T-helper 2 cell treated with Interferon-gamma antibody and Interleukin-4, amounts not matched to agents 5 μg/mL and 100 μg/mL, for 36 hours (primary cell): ENCODE results near the gene GPR153.

ENCODE experiments used
- DNase-seq: peaks from one replicate; pipeline ENCODE4 v3.0.0; 2021; ENCODE audit warnings: low spot score
- H3K27ac Mint-ChIP-seq: one replicate; pipeline ENCODE4 v1.8.0; 2021; ENCODE audit warnings: mild to moderate bottlenecking, mixed read lengths
- H3K27me3 Mint-ChIP-seq: one replicate; pipeline ENCODE4 v1.8.0; 2021; ENCODE audit warnings: low read depth, mixed read lengths
- H3K36me3 Mint-ChIP-seq: one replicate; pipeline ENCODE4 v1.8.0; 2021; ENCODE audit warnings: low read depth, mixed read lengths
- H3K4me1 Mint-ChIP-seq: one replicate; pipeline ENCODE4 v1.8.0; 2021; ENCODE audit warnings: low read depth, mixed read lengths
- H3K4me3 Mint-ChIP-seq: one replicate; pipeline ENCODE4 v1.8.0; 2022; ENCODE audit warnings: mild to moderate bottlenecking, moderate library complexity, mixed read lengths
- H3K9me3 Mint-ChIP-seq: one replicate; pipeline ENCODE4 v1.8.0; 2021; ENCODE audit warnings: mixed read lengths

Gene GPR153

DNA sequence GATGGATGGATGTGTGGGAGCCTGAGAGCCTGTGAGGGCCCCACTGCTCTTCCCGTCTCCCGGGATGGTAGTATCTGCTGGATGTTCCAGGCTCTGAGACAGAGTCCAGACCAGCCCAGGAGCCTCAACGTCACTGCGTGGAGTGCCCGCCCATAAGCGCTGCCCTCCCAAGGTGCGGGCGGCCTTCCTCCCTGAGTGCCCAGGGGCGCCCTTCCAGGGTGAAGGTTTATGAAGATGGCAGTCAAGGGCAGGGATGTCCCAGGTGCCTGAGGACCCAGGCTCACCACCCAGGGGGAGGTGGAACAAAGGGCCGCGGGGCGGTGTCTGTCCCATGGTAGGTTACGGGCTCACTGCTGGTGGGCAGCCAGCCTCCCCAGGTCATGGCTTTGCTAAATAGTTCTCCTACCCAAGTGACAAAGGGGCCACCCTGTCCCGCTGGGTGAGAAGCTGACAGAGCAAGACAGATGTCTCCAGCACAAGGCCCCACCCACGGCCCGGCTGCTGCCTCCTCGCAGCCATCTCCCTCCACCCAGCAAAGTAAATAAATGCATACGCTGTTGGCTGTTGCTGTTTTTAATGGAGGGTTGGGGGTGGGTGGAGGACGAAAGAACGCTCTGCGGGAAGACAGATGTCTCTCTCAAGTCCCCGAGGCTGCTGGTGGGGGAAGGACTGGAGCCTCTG is 9.0 kb upstream of the GPR153 start:
- no peak overlapping the region for H3K4me3 Mint-ChIP-seq
- no peaks in the 10 kb centered on the region for H3K4me1 Mint-ChIP-seq
- no peaks in the 10 kb centered on the region for H3K27me3 Mint-ChIP-seq
- H3K36me3 Mint-ChIP-seq: no peaks in the 10 kb centered on the region
- H3K27ac Mint-ChIP-seq: no peak overlapping the region
- no peak for DNase-seq
- H3K9me3 Mint-ChIP-seq: no peaks in the 10 kb centered on the region

DNA sequence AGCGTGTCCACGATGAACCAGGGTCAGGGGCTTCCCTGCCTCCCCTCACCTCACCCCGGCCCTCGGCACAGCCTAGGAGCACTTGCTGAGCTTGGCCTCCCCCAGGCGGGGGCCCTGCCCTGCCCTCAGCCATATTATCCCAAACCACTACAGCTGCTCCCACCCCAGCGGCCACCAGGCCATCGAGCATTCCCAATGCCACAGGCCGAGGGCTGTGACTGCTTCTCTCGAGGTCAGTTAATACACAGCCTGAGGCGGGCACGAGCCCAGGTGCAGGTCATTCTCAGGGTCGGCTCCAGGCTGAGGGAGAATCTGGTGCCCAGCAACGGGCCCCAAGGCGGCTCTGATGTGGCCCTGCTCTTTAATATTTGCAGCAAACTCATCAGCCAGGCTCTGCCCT is 8.4 kb upstream of the GPR153 start:
- H3K27ac Mint-ChIP-seq: no peak overlapping the region
- no peaks in the 10 kb centered on the region for H3K36me3 Mint-ChIP-seq
- no peak overlapping the region for H3K4me3 Mint-ChIP-seq
- H3K9me3 Mint-ChIP-seq: no peaks in the 10 kb centered on the region
- DNase-seq: no peak
- H3K27me3 Mint-ChIP-seq: no peaks in the 10 kb centered on the region
- no peaks in the 10 kb centered on the region for H3K4me1 Mint-ChIP-seq

DNA sequence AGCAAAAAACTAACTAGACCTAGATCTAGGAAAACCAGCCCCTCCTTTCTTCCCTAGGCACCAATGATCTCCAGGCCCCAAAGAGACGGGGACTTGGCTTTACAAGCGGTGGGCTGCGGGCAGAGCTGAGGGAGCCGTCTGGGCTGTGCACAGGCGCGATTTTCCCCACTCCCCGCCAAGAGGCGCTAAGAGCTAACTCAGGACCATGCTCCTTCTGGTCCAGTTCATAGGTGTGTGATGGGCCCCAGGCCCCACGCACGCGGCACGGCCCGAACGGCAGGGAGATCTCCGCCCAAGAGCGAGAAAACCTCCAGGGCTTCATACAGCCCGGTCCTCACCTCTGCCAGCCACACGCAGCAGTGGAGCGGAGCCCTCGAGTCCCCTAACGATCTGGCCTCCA is 7.5 kb upstream of the GPR153 start:
- H3K27ac Mint-ChIP-seq: no peak overlapping the region
- no peak overlapping the region for H3K4me3 Mint-ChIP-seq
- H3K4me1 Mint-ChIP-seq: no peaks in the 10 kb centered on the region
- no peaks in the 10 kb centered on the region for H3K9me3 Mint-ChIP-seq
- no peaks in the 10 kb centered on the region for H3K36me3 Mint-ChIP-seq
- no peaks in the 10 kb centered on the region for H3K27me3 Mint-ChIP-seq
- no peak for DNase-seq

DNA sequence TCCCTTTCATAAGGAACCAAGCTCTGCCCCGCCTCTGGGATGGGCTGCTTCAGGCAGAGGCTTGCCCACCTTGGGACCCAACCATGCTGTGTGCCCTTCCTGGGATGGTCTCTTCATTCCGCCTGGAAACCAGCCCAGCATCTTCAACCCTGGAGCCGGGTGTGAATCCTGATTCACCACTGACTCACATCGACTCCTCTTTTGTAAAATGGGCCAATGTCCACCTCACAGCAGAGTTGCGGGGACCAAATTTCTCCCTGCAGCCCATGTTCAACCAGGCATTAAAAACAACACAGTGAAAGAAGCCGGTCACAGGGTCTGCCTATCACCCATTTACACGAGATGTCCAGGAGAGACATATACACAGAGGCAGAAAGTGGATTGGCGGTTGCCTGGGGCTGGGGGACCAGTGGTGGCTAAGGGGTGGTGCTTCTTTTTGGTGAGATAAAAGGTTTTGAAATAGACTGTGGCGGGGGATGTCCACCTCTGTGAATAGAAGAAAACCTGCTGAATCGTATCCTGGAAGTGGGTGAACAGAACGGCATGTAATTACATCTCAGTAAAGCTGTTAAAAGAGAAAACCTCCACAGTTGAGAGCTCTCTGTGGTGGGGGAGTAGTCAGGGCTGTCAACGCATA is 6.9 kb upstream of the GPR153 start:
- Mint-ChIP-seq H3K36me3 (no peaks in the 10 kb centered on the region), H3K27ac (no peak overlapping the region), H3K9me3 (no peaks in the 10 kb centered on the region), H3K4me3 (no peak overlapping the region), H3K4me1 (no peaks in the 10 kb centered on the region), H3K27me3 (no peaks in the 10 kb centered on the region)
- DNase-seq: no peak

DNA sequence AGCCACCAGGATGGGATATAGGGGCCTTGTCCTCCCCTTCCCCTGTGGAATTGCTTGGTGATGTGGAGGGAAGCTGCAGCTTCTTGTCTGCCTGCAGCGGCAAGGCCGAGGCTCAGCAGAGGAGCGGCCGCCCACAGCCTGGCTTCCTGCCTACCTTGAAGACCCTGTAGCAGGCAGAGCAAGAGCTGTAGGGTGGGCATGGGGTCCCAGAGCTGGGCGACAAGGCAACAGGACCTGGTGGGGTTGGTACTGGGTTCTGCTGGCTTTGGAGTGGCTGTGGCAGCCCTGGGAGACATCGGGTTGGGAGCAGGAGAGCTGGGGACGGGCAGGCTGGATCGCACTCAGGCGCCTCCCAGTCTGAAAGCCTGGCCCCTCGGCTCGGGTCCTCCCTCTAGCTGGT is 5.7 kb upstream of the GPR153 start:
- H3K9me3 Mint-ChIP-seq: no peaks in the 10 kb centered on the region
- no peaks in the 10 kb centered on the region for H3K4me1 Mint-ChIP-seq
- DNase-seq: no peak
- no peak overlapping the region for H3K27ac Mint-ChIP-seq
- no peaks in the 10 kb centered on the region for H3K36me3 Mint-ChIP-seq
- H3K27me3 Mint-ChIP-seq: peaks cover 4% of the 10 kb centered on the region
- H3K4me3 Mint-ChIP-seq: no peak overlapping the region

DNA sequence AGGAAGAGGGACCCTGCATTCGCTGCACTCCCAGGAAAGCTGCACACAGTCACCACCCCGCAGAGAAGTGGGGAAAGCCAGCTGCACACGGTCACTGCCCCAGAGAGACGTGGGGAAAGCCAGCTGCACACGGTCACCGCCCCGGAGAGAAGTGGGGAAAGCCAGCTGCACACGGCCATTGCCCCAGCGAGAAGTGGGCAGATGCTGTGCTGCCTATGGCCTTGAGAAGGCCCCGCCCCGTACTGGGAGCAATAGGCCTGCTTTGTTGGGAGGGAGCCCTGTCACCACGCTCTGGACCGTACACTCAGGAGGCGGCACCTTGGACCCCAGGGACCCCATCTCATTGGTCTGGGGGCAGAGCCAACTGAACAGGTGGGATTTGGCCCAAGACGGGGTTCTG is 4.3 kb upstream of the GPR153 start:
- no peak for DNase-seq
- Mint-ChIP-seq H3K4me1 (no peaks in the 10 kb centered on the region), H3K27me3 (peaks cover 4% of the 10 kb centered on the region), H3K36me3 (no peaks in the 10 kb centered on the region), H3K4me3 (no peak overlapping the region), H3K27ac (no peak overlapping the region), H3K9me3 (no peaks in the 10 kb centered on the region)

DNA sequence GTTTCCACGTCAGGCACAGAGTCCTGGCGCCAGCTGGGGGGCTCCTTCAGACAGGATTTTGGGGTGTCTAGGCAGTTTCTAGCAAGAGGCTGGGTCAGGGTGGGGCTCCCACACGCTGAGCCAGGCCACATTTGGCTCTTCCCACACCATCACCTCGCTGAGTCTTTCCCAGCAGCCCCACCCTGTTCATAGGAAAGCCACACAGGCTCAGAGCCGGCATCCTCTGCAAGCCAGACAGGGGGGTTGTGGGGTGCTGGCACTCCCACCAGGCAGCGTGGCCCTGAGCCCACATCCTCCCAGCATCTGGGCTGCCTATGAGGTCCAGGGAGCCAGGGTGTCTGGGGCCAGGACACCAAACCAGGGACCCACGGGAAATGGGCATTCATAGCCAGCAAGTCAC is 2.8 kb upstream of the GPR153 start:
- H3K4me3 Mint-ChIP-seq: no peak overlapping the region
- H3K36me3 Mint-ChIP-seq: no peaks in the 10 kb centered on the region
- peaks cover 16% of the 10 kb centered on the region for H3K27me3 Mint-ChIP-seq
- no peaks in the 10 kb centered on the region for H3K4me1 Mint-ChIP-seq
- H3K9me3 Mint-ChIP-seq: no peaks in the 10 kb centered on the region
- DNase-seq: no peak
- no peak overlapping the region for H3K27ac Mint-ChIP-seq

DNA sequence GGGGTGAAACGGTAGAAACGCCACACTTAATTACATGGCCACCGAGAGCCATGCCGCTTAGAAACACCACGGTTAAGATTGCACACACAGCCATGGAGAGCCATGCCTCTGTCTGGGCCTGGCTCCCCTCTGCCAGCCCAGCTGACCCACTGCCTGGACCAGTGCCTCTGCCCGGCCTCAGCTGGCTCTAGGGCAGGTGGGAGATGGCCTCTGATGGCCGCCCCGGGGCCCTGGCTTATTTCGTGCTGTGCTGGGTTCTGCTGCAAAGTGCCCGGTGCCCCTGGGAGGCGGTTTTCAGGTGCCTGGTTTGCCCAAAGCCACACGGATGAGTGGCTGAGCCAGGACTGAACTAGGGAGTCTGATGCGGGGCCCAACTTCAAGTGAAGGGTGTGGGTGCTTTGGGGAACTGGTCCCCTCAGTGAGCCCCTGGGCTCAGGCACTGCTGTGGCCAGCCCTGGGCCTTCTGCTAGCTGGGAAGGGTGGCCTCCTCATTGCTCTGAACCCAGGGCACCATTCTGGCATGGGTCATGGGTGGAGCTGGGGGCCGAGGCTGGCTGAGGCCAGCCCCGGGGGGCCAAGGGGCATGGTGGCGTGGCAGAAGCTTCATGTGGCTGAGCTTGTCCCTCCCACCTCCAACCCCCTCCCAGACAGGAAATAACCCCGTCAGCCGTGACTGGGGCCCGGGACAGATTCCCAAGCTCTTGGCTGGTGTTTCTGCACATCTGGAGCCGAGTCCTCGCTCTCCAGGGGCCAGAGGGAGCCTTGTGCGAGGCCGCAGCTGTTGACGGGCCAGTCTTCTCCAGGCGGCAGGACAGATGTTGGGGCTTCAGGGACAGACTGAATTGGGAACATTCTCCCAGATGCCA is 1.9 kb upstream of the GPR153 start:
- Mint-ChIP-seq H3K36me3 (no peaks in the 10 kb centered on the region), H3K9me3 (no peaks in the 10 kb centered on the region), H3K4me1 (no peaks in the 10 kb centered on the region), H3K4me3 (no peak overlapping the region), H3K27ac (no peak overlapping the region), H3K27me3 (peaks cover 17% of the 10 kb centered on the region)
- no peak for DNase-seq

DNA sequence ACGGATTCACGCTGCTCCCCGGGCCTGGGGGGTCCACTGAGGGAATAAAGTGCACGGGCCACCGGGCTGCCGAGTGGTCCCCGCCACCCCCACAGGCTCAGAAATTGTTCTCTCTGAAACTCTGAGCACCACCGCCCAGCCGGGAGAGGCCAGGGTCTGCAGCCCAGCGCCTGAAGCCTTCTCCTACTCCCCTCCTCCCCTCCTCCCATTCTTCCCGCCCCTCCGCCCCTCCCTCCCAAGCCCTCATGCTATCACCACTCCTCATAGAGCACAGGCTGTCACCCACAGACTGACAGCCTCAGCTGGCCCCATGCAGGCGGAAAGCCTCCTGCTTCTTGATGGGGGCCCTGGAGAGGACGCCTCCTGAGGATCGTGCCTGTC is 707 bp upstream of the GPR153 start:
- Mint-ChIP-seq H3K27me3 (peaks cover 17% of the 10 kb centered on the region), H3K27ac (no peak overlapping the region), H3K4me1 (no peaks in the 10 kb centered on the region), H3K36me3 (no peaks in the 10 kb centered on the region), H3K4me3 (peak overlapping the region; percentile 63), H3K9me3 (no peaks in the 10 kb centered on the region)
- no peak for DNase-seq

DNA sequence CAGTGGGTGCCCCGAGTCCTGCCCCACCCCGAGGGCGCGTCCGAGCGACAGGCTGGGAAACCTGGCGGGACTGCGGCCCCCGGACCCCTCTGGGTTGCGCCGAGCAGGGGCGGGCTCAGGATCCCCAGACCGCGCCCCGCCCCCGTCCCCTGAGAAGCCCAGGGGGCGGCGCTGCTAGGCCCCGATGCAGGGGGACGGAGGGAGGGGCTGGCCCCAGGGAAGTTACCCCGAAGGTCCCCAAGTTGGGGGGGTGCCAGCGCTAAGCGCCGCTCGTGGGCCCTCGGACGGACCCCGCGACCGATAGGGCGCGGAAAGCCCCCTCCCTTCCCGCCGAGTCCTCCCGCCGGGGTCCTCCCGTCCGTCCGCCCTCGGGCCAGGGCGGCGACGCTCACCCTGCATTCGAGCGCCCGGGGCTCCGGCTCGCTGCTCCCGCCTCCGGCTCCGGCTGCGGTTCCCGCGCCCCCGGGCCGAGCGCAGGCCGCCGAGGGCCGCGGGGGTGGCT is 414 bp downstream of the GPR153 start:
- Mint-ChIP-seq H3K27ac (no peak overlapping the region), H3K27me3 (peaks cover 17% of the 10 kb centered on the region), H3K4me1 (no peaks in the 10 kb centered on the region), H3K9me3 (no peaks in the 10 kb centered on the region), H3K4me3 (no peak overlapping the region), H3K36me3 (no peaks in the 10 kb centered on the region)
- no peak for DNase-seq

DNA sequence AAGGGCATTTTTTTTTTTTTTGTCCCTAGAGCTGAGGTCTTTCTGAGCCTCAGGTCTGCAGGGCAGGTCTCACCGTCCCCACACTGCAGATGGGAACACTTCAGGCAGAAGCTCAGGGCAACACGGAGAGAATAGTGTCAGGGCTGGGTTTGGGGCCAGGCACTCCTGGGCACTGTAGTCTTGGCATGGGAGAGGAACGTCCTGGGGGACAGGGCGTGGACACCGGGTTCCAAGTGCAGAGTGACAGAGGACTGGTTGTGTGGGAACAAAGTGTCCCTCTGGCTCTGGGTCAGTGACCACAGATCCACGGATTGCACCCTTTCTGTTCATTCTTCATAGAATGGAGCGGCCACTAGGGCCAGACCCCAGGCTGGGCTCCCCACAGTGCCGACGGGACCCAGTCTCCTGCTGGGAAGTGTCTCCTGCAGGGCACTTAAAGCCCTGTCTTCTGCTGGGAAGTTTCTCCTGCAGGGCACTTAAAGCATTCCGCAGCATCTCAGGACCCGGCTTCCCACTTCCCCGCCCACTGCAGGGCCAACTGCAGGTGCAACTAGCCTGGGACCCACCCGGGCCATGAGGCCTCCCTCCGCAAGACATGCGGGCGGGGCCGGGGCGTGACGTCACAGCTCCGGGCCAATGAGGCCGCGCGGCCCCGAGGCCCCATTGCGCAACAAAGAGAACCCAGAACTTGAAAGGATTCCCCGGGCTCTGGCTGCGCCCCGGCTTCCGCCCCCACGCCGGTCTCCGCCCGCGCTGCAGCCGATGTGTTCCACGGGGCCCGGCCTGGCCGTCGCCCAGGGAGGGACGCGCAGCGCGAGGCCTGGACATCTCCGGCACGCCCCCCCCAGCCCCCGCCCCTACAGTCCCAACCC is 1.2 kb downstream of the GPR153 start:
- no peaks in the 10 kb centered on the region for H3K9me3 Mint-ChIP-seq
- H3K36me3 Mint-ChIP-seq: no peaks in the 10 kb centered on the region
- H3K27me3 Mint-ChIP-seq: peaks cover 17% of the 10 kb centered on the region
- H3K4me1 Mint-ChIP-seq: no peaks in the 10 kb centered on the region
- DNase-seq: peak; percentile 81
- peak overlapping the region; percentile 34 for H3K4me3 Mint-ChIP-seq
- no peak overlapping the region for H3K27ac Mint-ChIP-seq

DNA sequence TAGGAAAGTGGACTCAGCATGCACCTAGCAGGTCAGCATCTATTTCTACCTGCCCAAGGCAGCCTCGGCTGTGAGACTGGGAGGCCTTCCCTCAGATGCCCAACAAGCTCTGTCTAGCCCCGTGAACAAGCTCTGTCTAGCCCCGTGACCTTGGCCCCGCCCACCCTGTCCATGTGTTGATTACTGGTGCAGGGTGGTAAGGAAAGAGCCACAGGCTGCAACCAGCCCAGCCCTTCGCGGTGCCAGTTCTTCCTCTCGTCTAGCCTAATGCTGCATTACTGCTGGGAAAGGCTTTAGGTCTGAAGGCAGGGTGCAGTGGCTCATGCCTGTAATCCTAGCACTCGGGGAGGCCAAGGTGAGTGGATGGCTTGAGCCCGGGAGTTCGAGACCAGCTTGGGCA is 2.2 kb downstream of the GPR153 start:
- Mint-ChIP-seq H3K27ac (no peak overlapping the region), H3K4me3 (no peak overlapping the region), H3K27me3 (peaks cover 17% of the 10 kb centered on the region), H3K4me1 (no peaks in the 10 kb centered on the region), H3K9me3 (no peaks in the 10 kb centered on the region), H3K36me3 (no peaks in the 10 kb centered on the region)
- no peak for DNase-seq

DNA sequence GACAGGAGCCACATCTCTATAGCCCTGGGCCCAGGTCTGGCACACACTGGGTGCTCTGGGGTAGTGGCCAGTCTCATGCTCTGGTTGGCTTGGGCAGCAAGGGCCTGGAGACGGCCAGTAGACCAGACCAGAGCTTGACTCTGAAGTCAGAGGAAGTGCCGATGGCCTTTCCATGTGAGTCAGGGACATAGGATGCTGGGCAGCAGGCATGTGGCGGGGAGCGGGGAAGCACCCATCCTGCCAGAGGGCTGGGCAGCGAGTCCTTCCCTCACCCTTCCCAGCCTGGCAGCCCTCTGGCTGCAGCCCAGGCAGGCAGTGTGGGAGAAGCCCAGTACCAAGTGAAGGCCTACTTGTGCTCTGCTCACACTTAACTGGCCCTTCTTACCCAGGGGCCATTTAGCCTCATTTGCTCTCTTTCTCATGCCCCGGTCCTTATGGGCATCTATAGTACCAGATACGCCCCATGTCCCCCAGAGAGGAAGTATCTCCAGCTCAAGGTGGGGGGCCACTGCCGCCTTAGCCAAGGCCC is 3.3 kb downstream of the GPR153 start:
- no peak overlapping the region for H3K27ac Mint-ChIP-seq
- DNase-seq: no peak
- H3K36me3 Mint-ChIP-seq: no peaks in the 10 kb centered on the region
- peaks cover 17% of the 10 kb centered on the region for H3K27me3 Mint-ChIP-seq
- no peaks in the 10 kb centered on the region for H3K9me3 Mint-ChIP-seq
- no peak overlapping the region for H3K4me3 Mint-ChIP-seq
- no peaks in the 10 kb centered on the region for H3K4me1 Mint-ChIP-seq
